A549 (cell line): ENCODE data around the gene ARMC9.

ENCODE experiments used
- MAFK ChIP-seq: fragments of 450-650 bp; IDR thresholded peaks from 2 replicates; pipeline ENCODE4 v1.6.1; 2014; ENCODE audit not compliant: partially characterized antibody
- POLR2A ChIP-seq: IDR thresholded peaks from 2 replicates; pipeline ENCODE4 v1.6.1; 2012; ENCODE audit warnings: mild to moderate bottlenecking, low read length
- POLR2AphosphoS2 ChIP-seq: conservative IDR thresholded peaks from 2 replicates; pipeline ENCODE4 v1.6.1; 2012; ENCODE audit warnings: low read length, improper control_type of control experiment, inconsistent platforms
- RFX5 ChIP-seq: fragments of 450-650 bp; IDR thresholded peaks from 2 replicates; pipeline ENCODE4 v1.7.1; 2014; ENCODE audit warnings: antibody characterized with exemption, mild to moderate bottlenecking, moderate library complexity
- TF ChIP-seq, protein P1 (sequence below): fragments of >200 bp; sonication (Bioruptor Twin); formaldehyde crosslinking; IDR thresholded peaks from 3 replicates; pipeline ENCODE4 v1.5.1; 2016
- TF ChIP-seq, protein P2 (sequence below): IDR thresholded peaks from 2 replicates; pipeline ENCODE4 v1.6.1; 2012

DNA sequence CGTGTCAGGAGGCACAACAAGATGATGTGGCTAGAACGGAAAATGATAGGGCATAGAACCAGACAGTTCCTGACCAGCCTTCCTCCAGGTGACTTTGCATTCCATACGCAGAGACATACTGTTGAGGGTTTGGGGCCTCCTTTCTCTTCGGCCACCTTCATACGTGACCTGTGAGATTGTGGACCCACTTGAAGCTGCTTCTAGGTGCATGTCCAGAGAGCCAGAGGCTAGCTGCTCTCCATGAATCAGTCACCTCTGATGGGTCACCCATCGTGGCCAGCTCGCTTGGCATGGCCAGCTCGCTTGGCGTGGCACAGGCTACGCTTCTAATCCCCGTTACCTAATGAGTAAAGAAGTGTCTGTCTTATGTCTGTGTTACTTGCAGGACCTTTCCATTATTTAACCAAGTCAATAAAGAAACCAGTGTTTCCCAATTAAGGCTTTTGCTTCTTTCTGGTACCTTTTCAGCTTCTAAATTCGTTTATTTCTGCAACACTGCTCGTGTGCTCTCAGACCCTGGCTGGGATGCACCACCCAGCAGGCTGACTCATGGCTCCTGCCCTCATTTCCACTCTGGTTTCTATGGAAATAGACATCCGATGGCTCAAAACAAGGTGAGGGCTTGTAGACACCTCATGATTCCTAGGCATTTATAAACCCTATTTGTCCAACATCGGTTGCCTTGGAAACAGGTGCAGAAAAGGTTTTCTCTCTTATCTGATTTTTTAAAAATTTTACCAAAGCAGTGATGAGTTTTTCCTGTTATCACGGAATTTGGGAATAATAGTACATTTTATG lies 110.4 kb downstream of the ARMC9 start:
- TF ChIP-seq, protein P1, sequence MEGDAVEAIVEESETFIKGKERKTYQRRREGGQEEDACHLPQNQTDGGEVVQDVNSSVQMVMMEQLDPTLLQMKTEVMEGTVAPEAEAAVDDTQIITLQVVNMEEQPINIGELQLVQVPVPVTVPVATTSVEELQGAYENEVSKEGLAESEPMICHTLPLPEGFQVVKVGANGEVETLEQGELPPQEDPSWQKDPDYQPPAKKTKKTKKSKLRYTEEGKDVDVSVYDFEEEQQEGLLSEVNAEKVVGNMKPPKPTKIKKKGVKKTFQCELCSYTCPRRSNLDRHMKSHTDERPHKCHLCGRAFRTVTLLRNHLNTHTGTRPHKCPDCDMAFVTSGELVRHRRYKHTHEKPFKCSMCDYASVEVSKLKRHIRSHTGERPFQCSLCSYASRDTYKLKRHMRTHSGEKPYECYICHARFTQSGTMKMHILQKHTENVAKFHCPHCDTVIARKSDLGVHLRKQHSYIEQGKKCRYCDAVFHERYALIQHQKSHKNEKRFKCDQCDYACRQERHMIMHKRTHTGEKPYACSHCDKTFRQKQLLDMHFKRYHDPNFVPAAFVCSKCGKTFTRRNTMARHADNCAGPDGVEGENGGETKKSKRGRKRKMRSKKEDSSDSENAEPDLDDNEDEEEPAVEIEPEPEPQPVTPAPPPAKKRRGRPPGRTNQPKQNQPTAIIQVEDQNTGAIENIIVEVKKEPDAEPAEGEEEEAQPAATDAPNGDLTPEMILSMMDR = no peak
- TF ChIP-seq MAFK (no peak), POLR2A (no peak), RFX5 (no peak), POLR2AphosphoS2 (no peak)
- TF ChIP-seq, protein P2, sequence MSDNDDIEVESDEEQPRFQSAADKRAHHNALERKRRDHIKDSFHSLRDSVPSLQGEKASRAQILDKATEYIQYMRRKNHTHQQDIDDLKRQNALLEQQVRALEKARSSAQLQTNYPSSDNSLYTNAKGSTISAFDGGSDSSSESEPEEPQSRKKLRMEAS = no peak
